HG03097 (cell line): ENCODE measurements around the gene DNAJC28.
"Not testable (repeated sequence)": the region's sequence is repeated elsewhere in the genome, so short reads cannot be mapped to it uniquely, and the experiment has no call there.

ENCODE experiments used
- ATAC-seq: cut with Tn5 transposase; IDR thresholded peaks from one replicate; pipeline ENCODE4 v1.9.1; 2021; ENCODE audit not compliant: unreplicated experiment, low FRiP score

DNAJC28 gene, protein sequence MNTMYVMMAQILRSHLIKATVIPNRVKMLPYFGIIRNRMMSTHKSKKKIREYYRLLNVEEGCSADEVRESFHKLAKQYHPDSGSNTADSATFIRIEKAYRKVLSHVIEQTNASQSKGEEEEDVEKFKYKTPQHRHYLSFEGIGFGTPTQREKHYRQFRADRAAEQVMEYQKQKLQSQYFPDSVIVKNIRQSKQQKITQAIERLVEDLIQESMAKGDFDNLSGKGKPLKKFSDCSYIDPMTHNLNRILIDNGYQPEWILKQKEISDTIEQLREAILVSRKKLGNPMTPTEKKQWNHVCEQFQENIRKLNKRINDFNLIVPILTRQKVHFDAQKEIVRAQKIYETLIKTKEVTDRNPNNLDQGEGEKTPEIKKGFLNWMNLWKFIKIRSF

DNA sequence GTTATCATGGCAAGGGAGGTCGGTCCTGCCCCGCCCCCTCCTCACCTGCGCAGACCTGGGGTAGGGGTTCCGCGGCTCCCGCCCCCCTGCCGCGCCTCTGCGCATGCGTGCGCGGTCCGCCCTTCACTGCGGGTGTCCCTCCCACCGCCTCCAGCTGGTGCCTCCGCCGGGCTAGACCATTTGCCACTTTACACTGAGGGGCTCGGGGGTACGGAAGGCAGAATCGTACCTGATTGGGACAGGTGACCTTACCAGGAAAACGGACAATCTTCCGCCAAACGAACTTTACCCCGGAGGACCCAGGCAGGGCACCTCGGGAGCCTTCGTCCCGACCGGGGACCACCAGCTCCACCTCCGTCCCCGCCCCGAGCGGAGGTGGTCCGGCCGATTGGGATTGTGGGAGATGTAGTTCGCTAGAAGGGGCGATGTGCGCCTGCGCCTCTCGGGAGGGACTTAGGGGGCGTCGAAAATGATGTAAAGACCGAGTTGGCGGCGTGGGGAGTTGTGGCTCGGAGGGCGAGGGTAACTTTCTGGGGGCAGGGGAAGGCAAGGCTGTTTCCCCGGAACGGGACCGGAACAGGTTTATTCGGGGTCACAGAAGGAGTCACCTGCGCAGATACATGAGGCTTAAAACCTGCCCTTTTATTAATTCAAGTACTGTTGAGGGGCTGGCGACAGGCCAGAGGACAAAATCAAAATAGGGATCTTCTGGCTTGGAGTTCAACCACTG, at the start of gene DNAJC28:
Gene DNAJC28, minus strand, starts transcription at position 344 of the 730 bp plus-strand sequence. CDS start 2,323 bp downstream, outside the sequence.
- ATAC-seq = peak; percentile 91

DNA sequence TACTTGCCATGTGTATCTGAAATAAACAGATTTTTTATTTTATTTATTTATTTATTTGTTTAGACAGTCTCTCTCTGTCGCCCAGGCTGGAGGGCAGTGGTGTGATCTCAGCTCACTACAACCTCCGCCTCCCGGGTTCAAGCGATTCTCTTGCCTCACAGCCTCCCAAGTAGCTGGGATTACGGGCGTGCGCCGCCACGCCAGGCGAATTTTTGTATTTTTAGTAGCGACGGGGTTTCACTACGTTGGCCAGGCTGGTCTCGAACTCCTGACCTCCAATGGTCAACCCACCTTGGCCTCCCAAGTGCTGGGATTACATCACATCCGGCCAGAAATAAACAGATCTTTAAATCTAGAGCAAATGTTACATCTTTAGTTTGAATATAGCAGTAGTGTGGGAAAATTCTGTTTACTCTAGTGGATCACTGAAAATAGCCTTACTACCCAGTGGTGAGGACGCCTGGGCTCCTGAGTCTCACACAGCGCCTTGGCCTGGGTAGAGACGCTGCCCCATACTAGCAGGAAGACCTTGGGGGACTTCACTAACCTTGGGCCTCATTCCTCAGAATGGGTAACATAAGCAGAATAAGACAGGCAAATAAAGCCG, 49.7 kb upstream of the DNAJC28 start:
- ATAC-seq = no peak

DNA sequence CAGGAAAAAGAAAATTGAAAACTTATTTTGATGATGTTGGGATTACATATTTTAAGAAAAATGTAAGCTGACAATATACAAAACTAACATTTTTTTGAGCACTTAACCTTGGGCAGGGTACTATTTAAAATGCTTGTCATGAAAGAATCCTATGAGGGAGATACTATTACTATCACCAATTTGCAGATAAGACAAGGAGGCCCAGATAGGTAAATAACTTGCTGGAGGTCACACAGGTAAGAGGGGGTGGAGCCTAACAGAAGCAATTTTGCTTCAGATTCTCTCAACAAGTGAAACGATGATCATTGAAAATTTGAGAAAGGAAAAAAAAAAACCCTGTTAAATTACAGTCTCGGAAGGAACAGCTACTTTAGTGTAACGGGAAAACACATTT, 49.2 kb upstream of the DNAJC28 start:
- no peak for ATAC-seq

GRCh38 chr21:33539616-33540015, 48.1 kb upstream of the DNAJC28 start:
- no peak for ATAC-seq

DNA sequence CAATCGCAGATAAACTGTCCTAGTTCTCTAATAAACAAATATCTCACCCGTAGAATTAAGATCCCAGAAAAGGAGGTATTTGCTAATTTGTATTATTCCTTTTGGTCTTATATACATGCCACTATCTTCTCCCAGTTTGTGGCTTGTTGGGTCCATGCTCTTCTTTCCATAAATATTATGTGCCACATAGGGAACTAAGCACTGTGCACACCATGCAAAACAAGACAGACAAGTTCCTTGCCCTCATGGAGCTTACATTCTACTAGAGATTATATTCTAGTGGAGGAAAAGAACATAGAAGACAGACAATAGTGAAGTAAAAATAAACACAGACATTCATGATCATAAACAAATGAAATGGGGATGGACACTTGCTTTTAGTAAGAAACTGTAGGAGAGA, 45.7 kb upstream of the DNAJC28 start:
- no peak for ATAC-seq

GRCh38 chr21:33531007-33531406, 39.5 kb upstream of the DNAJC28 start:
- no peak for ATAC-seq

DNA sequence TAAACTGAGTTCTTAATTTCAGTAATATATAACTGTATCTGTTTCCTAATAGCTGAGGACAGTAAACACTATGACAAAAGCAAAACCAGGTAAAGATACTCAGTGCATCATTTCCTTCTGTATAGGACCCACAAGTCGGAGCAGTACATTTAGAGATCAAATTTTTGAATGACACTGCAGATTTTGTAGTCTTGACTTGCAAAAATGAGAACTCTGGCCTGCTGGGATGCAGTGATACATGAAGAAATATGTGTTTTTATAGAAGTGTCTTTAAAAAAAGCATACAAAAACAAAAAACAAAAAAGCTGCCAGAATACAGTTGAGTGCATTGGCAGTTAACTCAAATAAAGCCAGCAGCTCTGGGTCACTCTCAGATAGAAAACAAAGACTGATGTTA, 31.4 kb upstream of the DNAJC28 start:
- ATAC-seq = no peak

DNA sequence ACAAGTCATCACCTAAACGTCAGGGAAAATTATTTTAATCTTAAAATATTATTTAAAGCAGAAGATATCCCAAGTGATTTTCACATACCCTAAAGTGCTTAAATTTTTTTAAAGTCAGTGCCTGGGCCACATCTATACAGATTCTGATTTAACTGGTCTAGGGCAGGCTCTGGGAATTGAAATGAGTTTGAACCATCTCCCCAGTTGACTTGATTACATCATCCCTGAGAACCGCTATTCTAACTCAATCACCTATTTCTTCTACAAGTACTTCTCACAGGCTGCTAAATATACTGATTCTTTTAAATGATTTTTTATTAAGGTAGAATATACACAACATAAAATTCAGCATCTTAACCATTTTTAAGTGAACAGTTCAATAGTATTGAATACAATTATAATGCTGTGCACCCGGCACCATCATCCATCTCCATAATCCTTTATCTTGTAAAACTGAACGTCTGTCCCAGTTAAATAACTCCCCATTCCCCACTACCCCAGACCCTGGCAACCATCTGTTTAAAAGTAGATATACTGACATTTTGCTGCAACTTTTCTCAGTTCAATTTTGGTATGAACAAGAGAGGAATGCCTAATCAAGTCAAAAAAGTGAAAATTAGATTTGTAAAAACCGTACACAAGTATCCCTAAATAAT, 30.9 kb upstream of the DNAJC28 start:
- no peak for ATAC-seq

DNA sequence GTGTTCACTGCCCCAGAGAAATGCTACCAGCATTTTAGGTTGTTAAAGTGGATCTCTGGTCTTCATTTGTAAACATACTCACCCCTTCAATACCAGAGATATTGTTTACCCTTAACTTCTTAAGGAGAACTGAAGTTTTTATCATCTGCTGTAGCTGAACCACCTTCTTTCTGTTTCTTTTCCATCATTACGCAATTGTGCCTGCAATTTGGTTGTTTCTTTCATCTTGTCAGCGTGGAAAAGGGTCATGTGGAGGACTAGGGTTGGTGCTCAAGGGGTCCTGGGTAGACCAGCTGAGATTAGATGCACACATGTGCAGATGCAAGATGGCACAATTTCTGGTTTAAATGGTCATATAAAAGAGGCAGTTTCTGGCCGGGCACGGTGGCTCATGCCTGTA, 27.4 kb upstream of the DNAJC28 start:
- no peak for ATAC-seq

DNA sequence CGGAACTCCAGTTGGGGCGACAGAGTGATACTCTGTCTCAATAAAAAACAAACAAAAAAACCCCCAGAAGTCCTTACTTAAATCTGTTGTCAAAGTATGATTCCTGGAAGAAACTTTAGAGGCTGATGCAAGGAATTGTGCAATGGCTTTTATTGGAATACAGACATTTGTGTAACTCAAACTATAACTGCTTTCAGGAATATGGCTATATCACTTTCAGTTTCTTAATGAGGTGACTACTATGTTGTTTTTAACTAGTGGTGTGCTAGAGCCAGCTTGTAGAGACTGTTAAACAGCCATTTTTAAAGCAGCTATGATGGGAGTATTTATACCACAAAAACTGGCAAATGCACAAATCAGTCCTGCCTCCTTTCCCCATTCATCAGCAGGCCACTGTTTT, 22.7 kb upstream of the DNAJC28 start:
- no peak for ATAC-seq

DNA sequence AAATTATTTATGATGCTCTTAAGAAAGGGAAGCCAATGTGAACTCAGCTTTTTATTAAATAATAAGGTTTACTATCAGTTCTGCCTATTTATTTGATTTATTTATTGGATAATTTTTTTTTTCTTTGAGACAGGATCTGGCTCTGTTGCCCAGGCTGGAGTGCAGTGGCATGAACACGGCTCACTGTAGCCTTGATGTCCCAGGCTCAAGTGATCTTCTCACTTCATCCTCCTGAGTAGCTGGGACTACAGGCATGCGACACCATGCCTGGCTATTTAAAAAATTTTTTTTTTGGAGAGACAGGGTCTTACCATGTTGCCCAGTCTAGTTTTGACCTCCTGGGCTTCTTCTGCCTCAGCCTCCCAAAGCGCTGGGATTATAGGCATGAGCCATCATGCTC, 21.0 kb upstream of the DNAJC28 start:
- no peak for ATAC-seq

DNA sequence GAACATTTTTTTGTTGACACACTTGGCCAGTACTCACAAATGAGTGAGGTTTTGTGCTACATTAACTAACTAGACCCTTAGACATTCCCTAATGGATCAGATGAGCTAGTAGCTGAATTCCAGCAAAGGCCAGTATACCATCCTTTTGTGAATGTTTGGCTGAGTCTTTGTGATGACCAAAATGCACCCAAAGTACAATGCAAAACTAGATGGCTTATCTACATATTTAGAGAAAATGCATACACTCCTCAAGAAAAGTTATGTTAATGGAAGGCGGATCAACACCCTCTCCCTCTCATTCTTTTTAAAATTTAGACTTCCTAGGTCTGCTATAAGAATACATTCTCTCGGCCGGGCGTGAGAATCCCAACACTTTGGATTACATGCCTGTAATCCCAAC, 20.1 kb upstream of the DNAJC28 start:
- no peak for ATAC-seq

DNA sequence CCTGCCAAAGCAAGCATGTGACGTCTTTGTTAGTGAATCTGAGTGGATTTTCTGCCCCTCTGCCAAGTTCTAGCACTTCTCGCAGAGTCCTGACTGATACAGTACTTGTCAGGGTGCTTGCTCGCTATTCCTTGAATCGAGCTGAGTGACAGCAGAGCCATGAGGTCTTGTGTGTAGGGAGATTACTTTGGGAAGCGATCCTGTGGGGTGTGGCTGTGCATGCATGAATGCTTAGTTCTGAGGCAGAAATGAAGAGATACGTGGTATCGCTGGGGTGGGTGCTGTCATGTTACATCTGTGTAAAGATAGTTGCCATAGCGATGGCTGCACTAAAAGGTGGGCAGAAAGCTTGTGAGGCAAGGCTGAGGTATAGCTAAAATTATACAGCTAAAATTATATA, 19.3 kb upstream of the DNAJC28 start:
- no peak for ATAC-seq

DNA sequence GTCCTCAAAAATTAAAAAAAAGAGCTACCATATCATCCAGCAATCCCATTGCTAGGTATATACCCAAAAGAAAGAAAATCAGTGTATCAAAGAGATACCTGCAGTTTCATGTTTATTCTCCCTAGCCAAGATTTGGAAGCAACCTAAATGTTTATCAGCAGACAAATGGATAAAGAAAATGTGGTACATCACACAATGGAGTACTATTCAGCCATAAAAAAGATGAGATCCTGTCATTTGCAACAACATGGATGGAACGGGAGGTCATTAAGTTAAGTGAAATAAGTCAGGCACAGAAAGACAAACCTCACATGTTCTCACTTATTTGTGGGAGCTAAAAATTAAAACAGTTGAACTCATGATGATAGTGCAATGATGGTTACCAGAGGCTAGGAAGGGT, 15.5 kb upstream of the DNAJC28 start:
- not testable (repeated sequence) for ATAC-seq

DNA sequence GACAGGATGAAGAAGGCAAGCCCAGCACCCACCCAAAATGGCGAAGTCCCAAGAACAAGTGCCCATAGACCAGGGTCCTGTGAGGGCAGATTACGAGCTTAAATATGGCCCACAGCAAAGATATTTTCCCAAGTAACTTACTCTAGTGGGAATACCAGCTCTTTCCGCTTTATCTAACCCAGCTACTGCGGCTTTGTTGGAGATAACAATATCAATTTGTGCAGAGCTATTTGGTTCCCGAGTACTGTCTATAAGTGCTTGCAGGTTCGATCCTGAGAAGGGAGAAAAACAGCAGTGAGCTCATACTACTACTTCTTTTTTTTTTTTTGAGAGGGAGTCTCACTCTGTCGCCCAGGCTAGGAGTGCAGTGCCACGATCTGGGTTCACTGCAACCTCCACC, 14.3 kb upstream of the DNAJC28 start:
- ATAC-seq = no peak

- no peak for ATAC-seq
These were observed 4.8 kb upstream of the DNAJC28 start for GRCh38 chr21:33496345-33496744.

DNA sequence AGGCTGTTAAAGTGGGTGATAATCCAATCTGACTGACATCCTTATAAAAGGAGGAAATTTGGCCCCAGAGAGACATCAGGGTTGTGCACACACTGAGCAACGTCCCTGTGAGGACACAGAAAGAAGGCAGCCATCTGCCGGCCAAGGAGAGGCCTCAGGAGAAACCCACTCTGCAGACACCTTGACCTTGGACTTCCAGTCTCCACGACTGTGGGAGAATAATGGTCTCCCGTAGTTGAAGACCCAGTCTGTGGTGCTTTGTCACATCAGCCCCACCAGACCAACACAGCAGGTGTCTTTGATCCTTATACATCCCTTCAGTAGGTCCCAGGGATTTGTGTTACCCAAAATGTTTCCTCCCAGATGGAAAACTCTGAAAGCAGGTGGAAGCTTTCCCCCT, 4.2 kb upstream of the DNAJC28 start:
- ATAC-seq = no peak

DNA sequence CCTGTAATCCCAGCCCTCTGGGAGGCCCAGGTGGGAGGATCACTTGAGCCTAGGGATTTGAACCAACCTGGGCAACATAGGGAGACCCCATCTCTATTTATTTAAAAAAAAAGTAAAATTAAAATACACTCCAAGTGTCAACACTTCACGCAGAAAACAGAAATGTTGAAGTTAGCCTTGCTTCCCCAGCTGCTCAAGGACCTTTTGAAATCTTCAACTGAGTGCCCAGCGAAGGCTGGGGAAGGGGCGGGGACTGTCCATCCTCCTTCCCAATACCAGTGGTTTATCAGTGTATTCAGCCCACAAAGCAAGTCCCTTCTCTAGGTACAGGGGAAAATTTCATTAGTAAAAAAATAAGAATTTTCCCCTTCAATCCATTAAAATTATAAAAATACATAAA, 2.2 kb upstream of the DNAJC28 start:
- no peak for ATAC-seq

DNA sequence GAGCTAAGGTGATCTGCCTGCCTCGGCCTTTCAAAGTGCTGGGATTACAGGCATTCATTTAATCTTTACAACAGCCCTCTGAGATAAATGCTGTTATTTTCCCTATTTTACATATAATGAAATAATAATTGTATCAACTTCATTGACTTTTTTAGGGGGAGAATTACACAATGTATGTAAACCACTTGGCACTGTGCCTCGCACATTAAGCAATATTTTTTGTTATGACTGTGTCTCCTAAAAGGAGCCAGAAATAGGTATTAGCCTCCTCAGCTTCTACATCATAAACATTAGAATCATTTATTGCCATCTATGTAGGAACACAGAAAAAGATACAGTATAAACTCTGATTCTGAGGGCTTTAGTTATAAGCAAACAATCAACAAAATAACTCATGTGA, 1.1 kb upstream of the DNAJC28 start:
- ATAC-seq = no peak

- peak; percentile 3 for ATAC-seq
These were observed 534 bp downstream of the DNAJC28 start for GRCh38 chr21:33490991-33491372.

- ATAC-seq = no peak
These were observed 2.6 kb downstream of the DNAJC28 start for GRCh38 chr21:33488936-33489335.
